GM19025 (cell line): Measurements from ENCODE around the gene ANKRD28.
"Not testable (repeated sequence)": the region's sequence is repeated elsewhere in the genome, so short reads cannot be mapped to it uniquely, and the experiment has no call there.

Experiments used
- ATAC-seq: cut with Tn5 transposase; IDR thresholded peaks from one replicate; pipeline ENCODE4 v1.9.1; 2021; ENCODE audit warnings: mild to moderate bottlenecking, low read depth, moderate library complexity; ENCODE audit not compliant: unreplicated experiment

ANKRD28 gene

DNA sequence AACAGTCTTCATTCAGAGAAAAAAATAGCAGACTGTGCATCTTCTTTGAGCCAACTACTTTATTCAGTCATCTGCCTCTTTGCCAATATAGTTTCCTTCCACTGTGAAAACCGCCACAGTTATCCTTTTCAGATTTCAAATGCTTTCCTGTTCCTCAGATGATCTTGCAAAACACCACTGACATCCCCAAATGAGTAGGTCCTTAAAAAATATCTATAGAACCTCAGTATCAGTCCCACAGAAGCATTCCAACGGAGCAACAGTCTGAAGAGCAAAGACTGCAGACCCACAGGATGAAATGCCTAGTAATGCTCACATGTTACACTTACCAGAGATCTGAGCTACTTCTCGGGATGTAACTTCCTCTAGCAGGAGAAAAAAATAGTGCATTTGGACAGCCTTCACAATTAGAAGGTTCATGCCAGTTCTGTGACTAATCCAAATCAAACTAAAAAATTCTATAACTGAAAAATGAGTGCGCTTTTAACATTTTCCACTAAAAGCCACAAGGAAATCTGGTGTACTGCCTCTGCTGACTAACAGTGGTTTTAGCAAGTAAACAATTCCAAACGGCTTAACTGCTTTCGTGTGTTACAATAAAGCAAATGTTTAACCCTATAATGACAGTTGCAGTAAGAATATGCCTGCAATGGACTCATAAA, at the start of gene ANKRD28:
Gene ANKRD28, minus strand, starts transcription at position 338 of the 662 bp plus-strand sequence. CDS start 1,458 bp downstream, outside the sequence.
- no peak for ATAC-seq

DNA sequence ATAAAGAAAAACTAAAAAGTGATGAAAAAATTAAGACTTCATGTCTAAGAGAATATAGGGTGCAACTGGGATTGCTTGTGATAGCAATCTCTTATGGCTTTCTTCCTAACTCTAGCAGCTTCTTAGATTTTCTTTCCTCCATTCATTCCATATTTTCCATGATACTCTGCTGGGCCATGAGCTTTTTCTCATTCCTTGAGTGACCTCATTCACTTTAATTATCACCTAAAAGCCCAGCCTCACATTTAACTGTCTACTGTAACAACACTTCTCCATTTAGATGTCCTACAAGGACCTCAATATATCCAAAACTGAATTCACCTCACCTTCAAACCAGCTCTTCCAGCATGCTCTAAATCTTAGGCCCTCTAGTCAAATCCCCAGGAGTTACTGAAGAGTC, 49.5 kb upstream of the ANKRD28 start:
- no peak for ATAC-seq

DNA sequence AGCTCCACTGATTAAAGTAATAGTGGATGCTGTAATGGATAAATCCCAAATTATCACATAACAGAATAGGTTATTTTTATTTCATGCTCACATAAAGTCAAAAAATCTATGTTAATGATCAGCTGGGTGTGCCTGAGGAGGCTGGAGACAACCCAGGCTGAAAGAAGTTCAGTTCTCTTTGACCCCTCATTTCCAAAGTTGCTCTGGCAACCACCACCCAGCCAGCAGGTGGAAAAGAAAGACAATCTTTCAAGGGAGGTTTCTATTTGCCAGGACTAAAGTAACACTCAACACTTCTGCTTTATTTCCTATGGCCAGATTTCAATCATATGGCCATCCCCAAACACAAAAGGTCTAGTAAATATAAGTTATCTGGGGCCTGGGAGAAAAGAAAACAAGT, 48.8 kb upstream of the ANKRD28 start:
- no peak for ATAC-seq

DNA sequence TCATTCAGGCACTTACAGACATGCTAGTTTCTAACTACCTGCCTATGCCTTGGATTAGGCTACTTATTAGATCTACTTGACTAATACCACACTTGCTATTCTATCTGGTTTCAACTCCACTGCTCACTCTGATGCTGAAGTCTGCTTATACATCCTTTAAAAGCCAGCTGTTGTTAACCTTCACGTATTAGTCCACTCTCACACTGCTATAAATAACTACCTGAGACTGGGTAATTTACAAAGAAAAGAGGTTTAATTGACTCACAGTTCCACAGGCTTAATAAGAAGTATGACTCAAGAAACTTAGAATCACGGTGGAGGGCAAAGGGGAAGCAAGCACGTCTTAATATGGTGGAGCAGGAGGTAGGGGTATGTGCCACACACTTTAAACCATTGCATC, 47.7 kb upstream of the ANKRD28 start:
- ATAC-seq = no peak

DNA sequence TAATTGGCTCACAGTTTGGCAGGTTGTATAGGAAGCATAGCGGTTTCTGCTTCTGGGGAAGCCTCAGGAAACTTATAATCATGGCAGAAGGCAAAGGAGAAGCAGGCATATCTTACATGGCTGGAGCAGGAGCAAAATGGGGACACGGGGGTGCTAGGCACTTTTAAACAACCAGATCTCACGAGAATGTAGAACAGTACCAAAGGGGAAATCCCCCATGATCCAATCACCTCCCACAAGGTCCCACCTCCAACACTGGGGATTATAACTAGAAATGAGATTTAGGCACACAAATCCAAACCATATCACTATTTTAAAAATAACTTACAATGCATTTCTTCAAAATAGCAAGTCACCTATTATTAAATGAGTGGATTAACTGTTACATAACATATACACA, 47.1 kb upstream of the ANKRD28 start:
- ATAC-seq = no peak

DNA sequence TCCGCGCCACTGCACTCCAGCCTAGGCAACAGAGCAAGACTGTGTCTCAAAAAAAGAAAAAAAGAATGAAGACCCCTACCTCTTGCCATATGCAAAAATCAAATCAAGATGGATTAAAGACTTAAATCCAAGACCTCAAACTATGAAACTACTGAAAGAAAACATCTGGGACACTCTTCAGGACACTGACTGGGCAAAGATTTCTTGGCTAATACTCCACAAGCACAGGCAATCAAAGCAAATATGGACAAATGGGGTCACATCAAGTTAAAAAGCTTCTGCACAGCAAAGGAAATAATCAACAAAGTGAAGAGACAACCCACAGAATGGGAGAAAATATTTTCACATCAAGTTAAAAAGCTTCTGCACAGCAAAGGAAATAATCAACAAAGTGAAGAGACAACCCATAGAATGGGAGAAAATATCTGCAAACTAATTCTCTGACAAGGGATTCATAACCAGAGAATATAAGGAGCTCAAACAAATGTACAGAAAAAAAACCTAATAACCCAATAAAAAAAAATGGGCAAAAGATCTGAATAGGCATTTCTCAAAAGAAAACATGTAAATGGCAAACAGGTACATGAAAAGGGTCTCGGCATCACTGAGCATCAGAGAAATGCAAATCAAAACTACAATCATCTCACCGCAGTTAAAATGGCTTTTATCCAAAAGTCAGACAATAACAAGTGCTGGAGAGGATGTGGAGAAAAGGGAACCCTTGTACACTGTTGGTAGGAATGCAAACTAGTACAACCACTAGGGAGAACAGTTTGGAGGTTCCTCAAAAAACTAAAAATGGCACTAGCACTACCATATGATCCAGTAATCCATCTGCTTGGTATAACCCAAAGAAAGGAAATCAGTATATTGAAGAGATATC, 43.6 kb upstream of the ANKRD28 start:
- ATAC-seq = not testable (repeated sequence)

DNA sequence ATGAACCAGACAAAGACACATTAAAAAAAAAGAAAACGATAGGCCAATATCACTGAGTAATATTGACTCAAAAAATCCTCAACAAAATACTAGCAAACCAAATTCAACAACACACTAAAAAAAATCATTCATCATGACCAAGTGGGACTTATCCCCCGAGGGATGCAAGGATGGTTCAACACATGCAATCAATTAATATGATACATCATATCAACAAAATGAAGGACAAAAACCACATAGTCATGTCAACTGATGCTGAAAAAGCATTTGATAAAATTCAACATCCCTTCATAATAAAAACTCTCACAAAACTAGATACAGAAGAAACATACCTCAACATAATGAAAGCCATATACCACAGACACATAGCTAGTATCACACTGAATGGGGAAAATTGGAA, 41.8 kb upstream of the ANKRD28 start:
- ATAC-seq = no peak

DNA sequence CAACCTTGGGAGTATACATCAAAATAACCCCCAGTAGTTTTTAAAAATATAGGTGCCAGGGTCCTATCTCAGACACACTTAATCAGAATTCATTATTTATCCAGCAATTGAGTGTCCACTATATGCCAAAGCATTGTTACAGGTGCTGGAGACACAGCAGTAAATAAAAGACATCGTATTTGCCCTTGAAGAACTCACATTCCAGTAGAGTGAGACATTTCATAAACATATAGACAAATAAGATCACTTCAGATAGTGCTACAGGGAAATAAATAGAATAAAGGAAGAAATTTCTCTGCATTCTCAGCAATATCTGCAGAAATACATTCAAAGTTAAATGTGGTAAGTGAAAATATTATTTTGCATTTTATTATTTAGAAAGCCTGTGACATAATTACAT, 34.1 kb upstream of the ANKRD28 start:
- ATAC-seq = no peak

DNA sequence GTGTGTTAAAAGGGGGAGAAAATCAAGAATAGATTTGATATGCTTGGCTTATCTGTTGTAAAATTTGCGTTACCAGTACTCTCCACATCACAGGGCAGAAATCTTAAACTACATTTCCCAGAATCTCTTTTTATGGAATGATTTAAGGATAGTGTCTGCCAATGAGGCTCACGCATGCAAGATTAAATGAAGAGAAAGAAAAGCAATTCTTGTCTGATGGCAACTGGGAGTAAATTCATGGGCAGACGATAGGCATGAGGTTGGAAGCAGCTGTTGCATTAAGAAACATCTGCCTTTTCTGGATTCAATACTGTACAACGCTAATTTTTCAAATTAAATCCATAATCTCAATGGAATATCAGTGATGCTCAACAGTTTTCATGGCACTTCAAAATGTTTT, 27.2 kb upstream of the ANKRD28 start:
- ATAC-seq = no peak

DNA sequence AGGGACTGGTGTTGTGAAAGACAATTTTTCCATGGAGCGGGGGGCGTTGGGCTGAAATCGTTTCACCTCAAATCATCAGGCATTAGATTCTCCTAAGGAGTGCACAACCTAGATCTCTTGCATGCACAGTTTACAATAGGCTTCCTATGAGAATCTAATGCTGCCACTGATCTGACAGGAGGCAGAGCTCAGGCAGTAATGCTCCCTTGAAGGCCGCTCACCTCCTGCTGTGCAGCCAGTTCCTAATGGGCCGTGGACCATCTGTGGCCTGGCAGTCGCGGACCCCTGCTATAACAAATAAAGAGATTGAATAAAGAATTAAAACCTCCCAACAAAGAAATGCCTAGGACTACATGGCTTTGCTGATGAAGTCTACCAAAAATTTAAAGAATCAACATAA, 25.3 kb upstream of the ANKRD28 start:
- no peak for ATAC-seq

DNA sequence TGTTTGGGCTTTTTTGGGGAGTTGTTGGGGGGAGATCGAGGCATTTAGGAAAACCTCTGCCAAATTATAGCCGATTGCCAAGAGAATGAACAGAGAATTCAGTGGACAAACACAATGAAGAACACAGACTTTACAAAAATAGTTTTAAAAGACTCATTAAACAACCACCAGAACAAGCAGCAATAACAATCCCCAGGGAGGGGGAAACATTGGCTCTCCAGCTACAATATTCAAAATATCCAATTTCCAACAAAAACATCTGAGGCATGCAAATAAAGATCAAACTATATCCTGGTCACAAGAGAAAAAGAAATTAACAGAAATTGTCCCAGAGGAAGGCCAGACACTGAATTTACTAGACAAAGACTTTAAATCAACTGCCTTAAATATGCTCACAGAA, 24.5 kb upstream of the ANKRD28 start:
- ATAC-seq = no peak

DNA sequence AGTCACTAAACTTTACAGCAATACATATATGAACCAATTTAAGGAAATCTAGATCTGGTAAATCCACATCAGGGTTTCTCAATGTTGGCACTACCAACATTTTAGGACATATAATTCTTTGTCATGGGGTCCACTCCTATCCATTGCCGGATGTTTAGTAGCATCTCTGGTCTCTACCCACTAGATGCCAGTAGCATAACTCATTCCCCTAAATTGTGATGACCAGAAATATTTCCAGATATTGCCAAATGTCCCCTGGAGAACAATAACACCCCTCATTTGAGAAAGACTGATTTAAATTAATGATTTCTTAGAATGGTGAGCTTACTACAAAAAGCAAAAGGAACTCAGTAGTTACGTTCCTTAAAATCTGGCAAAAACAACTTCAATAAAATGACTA, 23.1 kb upstream of the ANKRD28 start:
- ATAC-seq = no peak

DNA sequence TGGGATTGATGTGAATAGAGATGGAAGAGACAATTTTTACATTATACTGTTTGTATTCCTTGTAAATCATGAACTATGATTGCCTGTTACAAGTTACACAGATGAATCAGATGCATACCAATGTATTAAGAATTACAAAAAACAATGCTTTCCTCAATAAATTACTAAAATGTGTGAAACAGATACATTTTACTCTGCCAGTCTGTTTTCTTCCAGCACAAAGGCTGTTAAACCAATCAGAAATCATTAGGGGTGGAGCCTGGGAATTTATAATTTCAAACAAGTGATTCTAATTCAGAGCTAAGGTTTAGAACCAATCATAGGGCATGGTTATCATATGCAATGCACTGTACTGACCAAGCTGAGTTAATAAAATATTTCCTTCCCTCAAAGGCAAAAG, 21.8 kb upstream of the ANKRD28 start:
- no peak for ATAC-seq

DNA sequence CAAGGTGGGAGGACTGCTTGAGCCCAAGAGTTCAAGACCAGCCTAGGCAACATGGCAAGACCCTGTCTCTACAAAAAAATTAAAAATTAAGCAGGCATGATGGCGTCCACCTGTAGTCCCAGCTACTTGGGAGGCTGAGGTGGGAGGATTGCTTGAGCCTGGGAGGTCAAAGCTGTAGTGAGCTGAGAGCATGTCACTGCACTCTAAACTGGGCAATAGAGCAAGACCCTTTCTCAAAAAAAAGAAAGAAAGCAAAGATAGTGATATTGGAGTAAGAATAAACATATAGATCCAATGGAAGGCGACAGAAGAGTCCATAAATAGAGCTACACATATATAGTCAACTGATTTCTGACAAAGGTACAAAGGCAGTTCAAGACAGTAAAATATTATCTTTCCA, 21.3 kb upstream of the ANKRD28 start:
- no peak for ATAC-seq

DNA sequence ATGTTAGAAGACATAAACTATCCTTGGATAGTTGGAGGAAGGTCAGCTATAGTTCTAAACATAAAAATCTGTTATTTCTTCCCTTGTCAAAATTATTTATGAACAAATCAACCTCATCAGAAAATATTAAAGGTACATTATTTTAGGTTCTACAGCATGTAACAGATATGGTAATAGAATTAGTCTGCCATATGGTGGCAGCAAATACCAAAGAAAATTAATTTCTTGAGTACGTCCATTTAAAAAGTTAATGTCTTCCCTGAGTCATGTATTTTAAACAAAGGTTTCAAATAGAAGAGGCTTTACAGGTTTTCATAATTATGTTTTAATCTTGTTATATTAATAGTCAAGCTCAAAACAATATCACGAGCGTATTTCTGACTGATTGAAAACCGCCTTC, 17.9 kb upstream of the ANKRD28 start:
- no peak for ATAC-seq

DNA sequence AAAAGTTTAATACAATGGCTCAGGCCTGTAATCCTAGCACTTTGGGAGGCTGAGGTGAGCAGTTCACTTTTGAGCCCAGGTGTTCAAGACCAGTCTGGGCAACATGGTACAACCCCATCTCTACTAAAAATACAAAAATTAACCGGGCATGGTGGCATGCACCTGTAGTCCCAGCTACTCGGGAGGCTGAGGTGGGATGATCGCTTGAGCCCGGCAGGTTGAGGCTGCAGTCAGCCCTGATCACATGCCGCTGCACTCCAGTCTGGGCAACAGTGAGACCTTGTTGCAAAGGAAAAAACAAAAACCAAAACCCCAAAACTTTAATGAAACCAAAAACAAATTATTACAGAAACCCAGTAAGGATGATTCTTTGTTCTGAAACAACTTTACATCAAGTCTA, 15.3 kb upstream of the ANKRD28 start:
- ATAC-seq = not testable (repeated sequence)

DNA sequence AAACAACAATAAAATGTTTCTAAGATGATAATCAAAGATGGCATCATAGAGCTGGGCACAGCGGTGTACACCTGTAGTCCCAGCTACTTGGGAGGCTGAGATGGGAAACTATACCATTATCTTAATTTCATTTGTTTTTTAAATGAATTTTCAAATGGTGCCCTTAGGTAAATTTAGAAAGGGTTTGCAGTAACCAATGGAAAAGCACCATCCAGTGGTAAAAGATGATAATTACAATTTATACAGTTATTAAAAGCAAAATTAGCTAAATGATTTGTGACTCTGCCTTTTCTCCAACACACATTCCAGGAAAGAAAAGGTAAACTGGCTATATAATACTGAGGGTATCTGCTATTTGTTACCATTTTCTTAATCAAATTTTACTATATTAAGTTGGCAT, 14.4 kb upstream of the ANKRD28 start:
- no peak for ATAC-seq

DNA sequence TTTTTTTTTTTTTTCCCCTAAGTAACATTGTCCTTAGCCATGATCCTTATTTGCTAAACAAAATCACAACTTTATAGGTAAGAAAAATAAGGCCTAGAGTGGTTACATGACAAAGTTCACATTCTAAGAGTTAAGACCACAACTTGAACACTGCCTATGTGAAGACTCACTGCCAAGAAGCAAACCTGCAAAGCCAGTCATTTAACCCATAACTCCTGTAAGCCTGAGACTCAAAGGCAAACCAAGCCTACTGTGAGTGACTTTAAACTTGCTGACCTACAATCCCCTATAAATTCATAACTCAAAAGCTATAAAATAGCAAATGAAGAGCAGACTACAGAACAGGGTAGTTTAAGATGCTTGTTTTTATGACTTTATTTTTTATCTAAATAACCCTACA, 12.9 kb upstream of the ANKRD28 start:
- ATAC-seq = no peak

DNA sequence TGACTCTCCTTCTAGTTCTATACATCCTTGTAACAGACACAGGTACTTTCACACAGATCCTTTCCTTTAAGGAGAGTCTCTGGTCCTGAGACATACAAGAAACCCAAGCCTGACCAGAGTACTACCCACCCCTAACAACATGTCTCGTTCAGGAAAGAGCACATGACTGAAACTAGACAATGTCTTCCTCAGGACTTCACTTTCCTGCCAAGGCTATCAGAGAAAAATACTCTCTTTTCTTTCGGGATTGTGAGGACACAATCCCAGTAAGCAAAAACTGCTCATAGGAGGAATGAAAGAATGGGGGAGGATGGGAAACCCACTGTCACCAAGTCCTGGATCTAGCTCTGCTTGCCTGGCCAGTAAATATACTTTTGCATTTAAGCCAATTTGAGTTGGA, 11.5 kb upstream of the ANKRD28 start:
- ATAC-seq = no peak

DNA sequence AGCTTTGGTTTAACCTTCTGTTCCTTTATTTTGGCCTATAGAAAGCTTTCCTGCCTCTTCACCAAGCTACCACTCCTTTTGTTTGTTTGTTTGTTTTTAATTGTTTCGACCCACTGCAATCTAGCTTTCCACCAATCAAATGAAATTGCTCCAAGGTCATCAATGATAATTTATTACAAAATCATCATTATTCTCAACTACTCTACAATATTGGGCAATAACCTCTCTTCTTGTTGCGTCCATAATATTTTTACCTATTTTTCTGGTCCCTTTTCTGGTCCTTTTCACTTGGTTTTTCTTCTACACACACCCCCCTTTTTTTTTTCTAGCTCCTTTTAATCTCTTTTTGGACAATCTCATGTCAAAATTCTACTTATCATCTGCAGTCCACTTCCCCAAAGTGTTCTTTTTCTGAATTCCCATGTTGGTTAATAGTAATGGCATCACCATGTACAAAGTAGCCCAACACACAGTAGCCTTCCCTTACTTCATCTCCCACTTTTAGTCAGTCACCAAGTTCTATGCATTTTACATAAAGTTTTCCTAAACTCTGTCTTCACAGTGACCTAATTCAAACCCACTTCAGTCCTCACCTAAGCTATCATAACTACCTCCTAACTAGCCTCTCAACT, 11.0 kb upstream of the ANKRD28 start:
- no peak for ATAC-seq

DNA sequence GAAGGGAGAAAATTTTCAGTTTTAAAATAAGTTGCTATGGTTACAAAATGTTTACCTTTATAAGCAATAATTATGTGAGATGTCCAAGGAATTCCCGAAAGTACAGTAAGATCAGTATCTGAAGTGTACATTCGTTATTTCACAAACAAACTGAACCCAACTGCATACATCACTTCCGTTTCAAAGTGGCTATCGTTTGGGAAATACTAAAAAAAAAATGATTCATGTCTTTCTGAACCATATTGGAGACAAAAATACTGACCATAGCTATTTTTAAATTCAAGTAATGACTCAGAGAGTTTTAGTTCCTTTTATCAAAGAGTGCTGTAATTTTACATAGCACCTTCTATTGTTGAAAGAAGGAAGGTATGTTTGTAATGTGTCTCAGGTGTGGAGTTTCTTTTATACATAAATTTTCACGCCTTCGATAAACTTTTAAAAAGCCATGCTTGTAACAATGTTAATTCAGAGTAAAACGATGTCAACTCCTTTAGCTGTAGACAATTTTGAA, 8.0 kb upstream of the ANKRD28 start:
- peak; percentile 82 for ATAC-seq
